Measurements from ENCODE around the gene RMI1.

Gene RMI1

GRCh38 chr9:83971485-83971884 lies 9.1 kb upstream of the RMI1 start:
- no peak for DNase-seq

- no peak for DNase-seq
These were observed 8.3 kb upstream of the RMI1 start for GRCh38 chr9:83972286-83972685.

GRCh38 chr9:83975300-83975699 lies 5.3 kb upstream of the RMI1 start:
- DNase-seq: no peak

- DNase-seq: no peak
These were observed 4.2 kb upstream of the RMI1 start for GRCh38 chr9:83976372-83976771.

- DNase-seq: no peak
These were observed 3.4 kb upstream of the RMI1 start for GRCh38 chr9:83977196-83977595.

GRCh38 chr9:83978992-83979811 lies 1.4 kb upstream of the RMI1 start:
- peak; percentile 88 for DNase-seq

GRCh38 chr9:83979812-83980394 lies 702 bp upstream of the RMI1 start, which contains the start of gene HNRNPK:
TSS of gene HNRNPK (minus strand) at chr9:83980215. CDS start at chr9:83978252, 1,963 bp downstream.
- peak; percentile 97 for DNase-seq

- no peak for DNase-seq
These were observed 694 bp downstream of the RMI1 start for GRCh38 chr9:83981126-83981871.

- no peak for DNase-seq
These were observed 5.6 kb downstream of the RMI1 start for GRCh38 chr9:83986195-83986594.

- DNase-seq: no peak
These were observed 6.3 kb downstream of the RMI1 start for GRCh38 chr9:83986765-83987401.

GRCh38 chr9:83987402-83987791 lies 6.8 kb downstream of the RMI1 start:
- no peak for DNase-seq

- no peak for DNase-seq
These were observed 7.8 kb downstream of the RMI1 start for GRCh38 chr9:83988411-83988810.

- no peak for DNase-seq
These were observed 10.8 kb downstream of the RMI1 start for GRCh38 chr9:83991355-83991754.

GRCh38 chr9:83992407-83992806 lies 11.8 kb downstream of the RMI1 start:
- DNase-seq: no peak

GRCh38 chr9:83992901-83993300 lies 12.3 kb downstream of the RMI1 start:
- DNase-seq: no peak

GRCh38 chr9:83996126-83996525 lies 15.5 kb downstream of the RMI1 start:
- no peak for DNase-seq

- no peak for DNase-seq
These were observed 18.7 kb downstream of the RMI1 start for GRCh38 chr9:83999141-83999918.

- DNase-seq: no peak
These were observed 19.6 kb downstream of the RMI1 start for GRCh38 chr9:84000186-84000585.

- DNase-seq: no peak
These were observed 21.0 kb downstream of the RMI1 start for GRCh38 chr9:84001621-84002020.

- no peak for DNase-seq
These were observed 21.7 kb downstream of the RMI1 start for GRCh38 chr9:84002344-84002743.

- no peak for DNase-seq
These were observed 22.6 kb downstream of the RMI1 start for GRCh38 chr9:84003246-84003645.

GRCh38 chr9:84007662-84008061 lies 27.1 kb downstream of the RMI1 start:
- DNase-seq: no peak
